Glomerular endothelial cell (primary cell): ENCODE data around the gene SAMD14. TPM values are rescaled to one million over a fixed set of nuclear protein-coding genes. Genes with fewer than 3 reads are reported as not detected.

Experiments
- total RNA-seq: library from RNA; depleted of rRNA; stranded (reverse); fragments of >200 nt; gene quantifications from 2 replicates; pipeline ENCODE4 v1.2.3, GENCODE V29; 2015

SAMD14 gene
- total RNA-seq, 1 donor from 2014 or later, result 24.9 TPM

Other genes with a start within 250 kb of the SAMD14 start
- not detected in 2 replicates for gene DLX4, start 161.0 kb downstream of the SAMD14 start, total RNA-seq
- not detected in 2 replicates for gene DLX3, start 134.9 kb downstream of the SAMD14 start, total RNA-seq
- gene ITGA3, start 74.0 kb downstream of the SAMD14 start, total RNA-seq, result 331 and 341 TPM in 2 replicates
- gene PDK2, start 34.8 kb downstream of the SAMD14 start, total RNA-seq, result 23.5 and 26.9 TPM in 2 replicates
- 35.6 and 56.6 TPM in 2 replicates for gene PPP1R9B, start 20.5 kb upstream of the SAMD14 start, total RNA-seq
- not detected in 2 replicates for gene SGCA, start 35.8 kb upstream of the SAMD14 start, total RNA-seq
- gene COL1A1, start 71.5 kb upstream of the SAMD14 start, total RNA-seq, result 118 and 702 TPM in 2 replicates
- gene TMEM92, start 144.3 kb upstream of the SAMD14 start, total RNA-seq, result 0.12 and 0.73 TPM in 2 replicates
- gene XYLT2, start 216.0 kb upstream of the SAMD14 start, total RNA-seq, result 40.1 and 45.8 TPM in 2 replicates
- gene MRPL27, start 243.0 kb upstream of the SAMD14 start, total RNA-seq, result 53.6 and 57.3 TPM in 2 replicates
- 2.7 and 3.9 TPM in 2 replicates for gene EME1, start 243.1 kb upstream of the SAMD14 start, total RNA-seq